ELF-1 (cell line): Measurements from ENCODE around the gene ZDHHC14.

Source experiments
- DNase-seq: peaks from one replicate; pipeline ENCODE4 v3.0.0-alpha.2; 2016; ENCODE audit warnings: low read depth, low spot score

Gene ZDHHC14

DNA sequence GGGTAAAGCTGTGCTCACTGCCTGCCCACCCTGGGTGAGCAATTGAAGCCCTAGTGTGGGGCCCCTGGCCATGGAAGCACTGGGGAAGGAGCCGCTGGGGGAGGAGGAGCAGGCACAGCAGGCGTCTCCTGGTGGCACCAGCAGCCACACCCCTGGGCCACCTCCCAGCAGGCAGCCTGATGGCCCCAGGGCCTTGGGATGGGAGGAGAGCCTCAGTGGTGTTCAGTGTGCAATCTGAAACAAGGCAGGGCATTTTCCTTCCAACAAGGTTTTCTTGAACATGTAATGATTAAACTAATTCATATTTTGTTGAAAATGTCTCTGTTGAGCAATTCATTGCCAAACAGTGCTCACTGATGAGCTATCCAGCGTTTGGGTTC lies 151.0 kb downstream of the ZDHHC14 start:
- no peak for DNase-seq

DNA sequence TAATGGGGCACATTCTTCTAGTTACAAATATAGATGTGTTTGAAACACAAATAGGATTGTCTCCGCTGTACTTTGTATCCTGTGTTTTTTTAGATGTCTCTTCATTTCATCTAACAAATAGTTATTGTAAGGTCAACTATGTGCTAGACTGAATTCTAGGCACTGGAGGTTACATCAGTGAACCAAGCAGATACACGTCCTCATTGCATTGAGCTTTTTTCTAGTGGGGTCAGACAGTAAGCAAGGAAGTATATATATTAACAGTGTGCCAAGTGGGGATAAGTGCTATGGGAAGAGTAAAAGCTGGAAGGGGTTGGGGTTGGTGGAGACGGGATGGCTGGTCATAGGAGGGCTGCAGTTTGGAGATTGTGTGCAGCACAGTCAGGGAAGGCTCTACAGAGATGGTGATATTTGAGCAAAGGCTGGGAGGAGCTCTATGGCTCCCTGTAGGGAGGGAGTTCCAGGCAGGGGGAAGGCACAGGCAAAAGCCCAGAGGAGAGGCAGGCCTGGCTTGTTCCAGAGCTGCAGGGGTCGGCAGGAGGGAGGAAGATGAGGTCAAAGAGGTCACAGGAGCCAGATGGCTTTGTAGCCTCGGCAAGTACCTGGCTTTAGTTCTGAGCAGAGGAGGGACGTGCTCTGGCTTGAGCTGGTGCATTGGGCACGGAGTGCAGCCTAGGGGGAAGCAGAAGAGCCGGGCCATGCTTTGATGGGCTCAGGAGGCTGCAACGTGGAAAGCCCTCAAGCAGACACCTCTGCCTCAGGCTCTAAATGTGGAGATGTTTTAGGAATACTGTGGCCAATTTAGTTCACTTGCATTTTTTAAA lies 152.3 kb downstream of the ZDHHC14 start:
- peak; percentile 94 for DNase-seq

DNA sequence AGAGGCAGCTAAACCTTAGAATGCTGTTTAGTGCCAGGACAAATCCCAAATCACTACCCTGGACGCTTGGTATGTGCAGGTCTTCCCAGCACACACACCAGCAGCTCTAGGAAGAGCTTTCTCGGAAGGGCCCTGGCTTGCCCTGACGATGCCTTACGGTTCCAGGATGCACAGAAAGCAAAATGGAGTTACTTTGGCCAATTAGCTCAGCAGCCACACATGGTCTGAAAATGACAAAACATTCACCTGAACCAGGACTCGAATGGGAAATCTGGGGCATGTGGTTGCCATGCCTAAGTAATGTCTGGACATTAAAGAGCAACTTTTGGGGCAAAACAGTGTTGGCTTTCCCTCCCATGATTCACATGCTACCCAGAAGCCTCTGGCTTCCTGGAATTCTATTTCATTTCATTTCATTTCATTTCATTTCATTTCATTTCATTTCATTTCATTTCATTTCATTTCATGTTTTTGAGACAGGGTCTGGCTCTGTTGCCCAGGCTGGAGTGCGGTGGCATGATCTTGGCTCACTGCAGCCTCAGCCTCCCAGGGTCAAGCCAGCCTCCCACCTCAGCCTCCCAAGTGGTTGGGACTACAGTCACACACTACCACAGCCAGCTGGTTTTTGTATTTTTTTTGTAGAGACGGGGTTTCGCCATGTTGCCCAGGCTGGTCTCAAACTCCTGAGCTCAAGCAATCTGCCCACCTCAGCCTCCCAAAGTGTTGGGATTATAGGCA lies 153.3 kb downstream of the ZDHHC14 start:
- DNase-seq = no peak

DNA sequence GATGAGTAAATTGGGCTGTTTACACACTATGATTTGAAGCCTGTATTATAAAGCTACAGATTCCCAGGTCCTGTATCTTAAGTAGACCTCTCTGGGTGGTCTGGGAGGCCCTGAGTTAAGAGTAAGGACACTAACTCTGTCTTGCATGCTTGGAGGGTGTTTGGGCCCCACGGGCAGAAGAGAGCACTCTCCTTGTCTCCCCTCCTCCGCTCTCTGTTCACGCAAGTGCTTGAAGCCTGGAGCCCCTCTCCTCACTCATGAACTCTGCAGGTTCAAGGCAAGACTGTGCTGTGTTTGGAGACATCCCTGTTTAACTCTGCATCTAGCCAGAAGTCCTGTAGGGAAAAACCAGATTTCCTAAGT lies 154.0 kb downstream of the ZDHHC14 start:
- peak; percentile 49 for DNase-seq

DNA sequence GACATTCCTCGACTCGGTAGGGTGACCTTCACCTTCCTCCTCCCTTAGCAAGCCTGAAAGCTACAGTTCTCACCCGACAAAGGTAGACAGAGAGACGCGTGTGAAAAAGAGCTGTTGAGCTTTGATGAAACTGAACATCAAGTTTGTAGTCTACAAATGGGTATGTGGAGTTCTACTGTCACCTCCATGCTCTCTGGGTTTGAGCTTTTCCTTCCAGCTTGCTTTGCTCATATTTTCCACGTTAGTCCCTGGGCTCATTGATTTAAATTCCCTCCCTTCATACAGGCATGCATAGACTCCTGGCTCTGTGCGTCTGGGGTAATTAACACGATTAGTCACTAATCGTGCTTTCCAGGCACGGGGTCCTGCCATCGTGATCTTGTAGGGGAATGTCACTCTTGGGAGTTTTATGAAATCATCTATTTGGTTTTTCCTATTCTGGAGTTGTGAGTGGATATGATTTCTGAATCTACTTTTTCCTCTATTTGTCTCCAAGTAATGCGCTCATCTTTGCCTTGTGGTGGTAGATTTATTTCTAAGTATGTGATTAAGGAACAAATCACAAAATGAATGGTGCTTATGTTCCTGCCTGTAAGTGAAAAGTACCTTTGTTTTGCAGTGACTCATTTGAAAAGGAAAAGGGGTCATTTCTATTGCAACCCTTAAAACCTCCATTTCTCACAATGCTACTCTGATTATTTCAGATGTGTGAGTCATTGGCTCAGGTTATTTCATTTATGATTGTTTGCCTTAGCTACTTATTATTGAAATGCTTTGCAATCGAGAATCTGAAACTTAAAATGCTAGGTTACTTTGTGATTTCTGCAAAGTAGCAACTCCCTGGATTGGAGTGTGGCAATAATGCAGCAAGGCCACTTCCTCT lies 154.6 kb downstream of the ZDHHC14 start:
- no peak for DNase-seq

DNA sequence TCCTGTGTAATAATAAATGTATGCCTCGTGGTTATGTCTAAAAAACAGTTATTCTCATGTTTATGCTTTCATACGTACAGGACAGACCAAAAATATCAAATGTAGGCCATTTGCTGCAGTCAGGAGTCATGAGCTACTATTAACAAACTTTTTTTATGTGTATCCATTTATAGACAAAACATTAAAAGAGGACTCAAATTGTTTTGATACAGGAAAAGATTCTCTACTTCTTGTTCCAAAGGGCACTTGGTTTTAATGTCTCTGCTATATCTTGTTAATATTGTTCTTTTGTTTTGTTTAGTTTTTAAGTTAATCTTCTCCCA lies 155.2 kb downstream of the ZDHHC14 start:
- no peak for DNase-seq

DNA sequence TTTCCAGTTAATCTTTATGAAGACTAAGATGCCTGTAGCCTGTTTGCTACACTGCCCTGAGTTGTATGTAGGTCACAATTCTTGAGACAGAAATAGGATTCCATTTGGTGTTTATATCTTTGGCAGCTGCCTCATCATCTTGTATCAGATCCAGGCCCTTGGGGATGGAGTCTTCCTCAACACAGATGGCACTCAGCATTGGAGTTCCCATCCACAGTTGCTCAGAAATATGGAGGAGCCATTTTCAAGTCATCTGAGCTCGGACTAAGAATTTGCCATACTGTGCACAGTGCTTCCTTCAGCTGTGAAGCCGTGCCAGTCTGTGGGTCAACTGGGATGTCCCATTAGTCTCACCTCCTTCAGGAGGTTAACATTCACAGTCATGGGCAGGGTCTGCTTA lies 156.6 kb downstream of the ZDHHC14 start:
- DNase-seq = no peak

DNA sequence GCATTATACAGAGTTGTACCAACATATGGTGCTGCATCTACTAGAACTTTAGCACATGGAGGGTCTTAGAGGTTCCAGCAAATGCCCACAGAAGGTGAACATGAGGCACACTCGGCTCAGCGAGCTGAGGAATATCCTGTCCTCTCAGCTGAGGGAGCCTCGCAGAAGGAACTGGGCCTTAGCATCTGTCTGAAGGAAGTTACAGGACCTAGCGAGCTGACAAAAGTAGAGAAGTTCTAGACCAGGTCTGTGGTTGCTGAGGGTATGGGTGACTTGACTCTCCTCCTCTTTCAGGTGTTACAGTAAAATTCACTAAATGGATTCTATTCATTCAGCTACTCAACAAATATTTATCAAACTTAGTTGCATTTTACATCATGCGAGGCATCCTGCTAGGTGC lies 157.2 kb downstream of the ZDHHC14 start:
- DNase-seq = no peak

DNA sequence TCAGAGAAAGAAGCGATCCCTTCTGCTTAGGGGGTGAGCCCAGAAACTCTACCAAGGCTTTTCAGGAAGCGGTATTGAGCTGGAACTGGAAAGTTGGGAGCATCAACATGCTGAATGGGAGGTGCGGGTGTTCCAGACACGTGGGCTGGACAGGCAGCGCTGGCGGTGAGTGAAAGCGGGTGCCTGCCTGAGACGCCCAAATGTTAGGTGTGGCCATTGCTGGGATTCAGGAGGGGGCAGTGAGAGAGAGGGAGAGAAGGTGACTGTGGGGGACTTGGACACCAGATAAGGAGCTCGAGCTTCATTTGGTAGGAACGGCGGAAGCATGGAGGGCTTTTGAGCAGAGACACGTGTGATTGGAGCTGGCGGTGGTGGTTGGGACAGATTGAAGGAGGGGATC lies 157.7 kb downstream of the ZDHHC14 start:
- DNase-seq = no peak

DNA sequence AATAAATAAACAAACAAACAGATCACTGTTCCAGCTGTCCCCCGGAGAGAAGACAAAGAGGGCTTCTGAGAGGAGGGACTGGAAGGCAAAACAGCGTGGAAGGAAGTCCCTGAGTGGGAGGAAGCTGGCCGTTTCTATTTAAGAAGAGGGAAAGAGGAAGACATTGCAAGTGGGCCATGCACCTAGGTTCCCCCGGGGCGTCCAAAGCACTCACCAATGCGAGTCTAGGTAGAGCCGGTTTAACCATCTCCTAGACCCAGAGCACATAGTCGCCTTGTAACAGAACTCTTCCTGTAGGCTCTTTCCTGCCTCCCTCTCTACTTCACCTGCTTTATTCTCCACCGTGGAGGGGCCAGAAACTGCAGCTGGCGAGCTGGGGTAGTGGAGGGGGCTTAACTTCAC lies 158.4 kb downstream of the ZDHHC14 start:
- no peak for DNase-seq

DNA sequence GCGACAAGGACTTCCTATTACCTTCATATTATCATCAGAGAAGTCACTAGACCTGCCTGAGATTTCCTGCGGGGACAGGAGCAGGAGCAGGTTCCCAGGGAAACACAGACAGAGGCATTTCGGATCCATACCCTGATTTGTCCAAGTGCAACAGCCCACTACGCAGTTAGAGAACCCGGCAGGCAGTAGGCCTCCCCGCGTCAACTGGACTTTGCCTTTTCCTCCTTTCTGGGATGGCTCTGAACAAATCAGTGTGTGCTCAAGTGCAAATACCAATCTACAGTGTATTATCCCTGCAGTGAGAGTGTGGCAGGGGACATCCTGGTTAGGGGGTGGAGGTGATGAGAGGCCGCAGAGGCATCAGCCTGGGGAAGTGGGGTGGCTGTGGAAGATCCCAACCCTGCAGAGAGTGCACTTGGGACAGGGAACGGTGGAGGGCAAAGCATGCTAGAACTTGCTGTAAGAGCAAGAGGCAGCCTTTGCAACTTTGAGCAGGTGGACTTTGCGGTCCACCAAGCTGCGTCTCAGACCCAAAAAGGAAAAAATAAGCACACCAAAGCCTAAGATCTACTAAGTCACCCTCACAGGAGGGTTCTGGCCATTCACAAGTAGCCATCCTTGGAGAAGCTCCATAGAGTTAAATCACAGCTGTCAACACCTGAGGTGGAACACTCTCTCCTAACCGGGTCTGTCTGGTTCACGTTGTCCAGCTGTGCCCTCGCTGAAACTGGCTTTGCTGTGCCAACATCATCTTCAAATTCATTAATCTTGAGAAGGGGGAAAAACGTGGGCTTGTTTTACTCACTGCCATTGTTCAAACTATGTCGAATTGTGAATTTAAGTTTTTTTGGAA lies 159.1 kb downstream of the ZDHHC14 start:
- no peak for DNase-seq

DNA sequence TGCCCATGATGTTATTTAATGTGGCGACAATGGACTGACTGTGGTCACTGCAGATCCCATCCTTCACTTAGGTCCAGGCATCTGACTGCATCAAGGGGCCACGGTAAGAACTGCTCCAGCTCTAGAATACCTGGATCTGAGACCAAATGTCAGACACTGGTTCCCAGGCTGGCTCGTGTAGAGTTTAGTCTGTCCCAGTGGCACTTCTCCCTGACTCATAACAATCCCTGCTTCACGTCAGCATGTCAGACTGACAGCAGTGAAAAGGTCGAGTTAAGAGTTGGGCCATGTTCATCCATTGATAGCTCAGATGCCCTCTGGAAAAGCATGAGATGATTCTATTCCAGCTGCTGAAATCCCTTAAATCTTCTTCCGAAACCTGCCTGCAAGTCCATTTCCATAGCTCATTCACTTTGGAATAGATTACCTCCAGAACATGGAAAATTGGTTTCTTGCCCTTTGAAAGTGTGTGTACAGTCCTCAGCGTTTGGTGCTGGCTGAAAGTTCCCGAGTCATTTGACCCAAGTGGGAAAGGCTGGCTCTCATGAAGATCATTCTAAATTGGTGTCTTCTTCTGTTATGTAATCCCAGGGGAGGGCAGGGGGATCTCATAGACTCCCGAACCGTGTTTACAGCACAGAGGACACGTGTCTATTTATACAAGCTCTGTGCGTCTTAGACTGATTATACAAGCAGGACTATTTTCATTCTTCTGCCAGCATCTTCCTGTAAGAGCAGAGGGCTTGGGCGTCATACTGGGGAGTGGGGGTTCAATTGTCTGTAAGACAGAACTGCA lies 160.8 kb downstream of the ZDHHC14 start:
- DNase-seq = no peak

DNA sequence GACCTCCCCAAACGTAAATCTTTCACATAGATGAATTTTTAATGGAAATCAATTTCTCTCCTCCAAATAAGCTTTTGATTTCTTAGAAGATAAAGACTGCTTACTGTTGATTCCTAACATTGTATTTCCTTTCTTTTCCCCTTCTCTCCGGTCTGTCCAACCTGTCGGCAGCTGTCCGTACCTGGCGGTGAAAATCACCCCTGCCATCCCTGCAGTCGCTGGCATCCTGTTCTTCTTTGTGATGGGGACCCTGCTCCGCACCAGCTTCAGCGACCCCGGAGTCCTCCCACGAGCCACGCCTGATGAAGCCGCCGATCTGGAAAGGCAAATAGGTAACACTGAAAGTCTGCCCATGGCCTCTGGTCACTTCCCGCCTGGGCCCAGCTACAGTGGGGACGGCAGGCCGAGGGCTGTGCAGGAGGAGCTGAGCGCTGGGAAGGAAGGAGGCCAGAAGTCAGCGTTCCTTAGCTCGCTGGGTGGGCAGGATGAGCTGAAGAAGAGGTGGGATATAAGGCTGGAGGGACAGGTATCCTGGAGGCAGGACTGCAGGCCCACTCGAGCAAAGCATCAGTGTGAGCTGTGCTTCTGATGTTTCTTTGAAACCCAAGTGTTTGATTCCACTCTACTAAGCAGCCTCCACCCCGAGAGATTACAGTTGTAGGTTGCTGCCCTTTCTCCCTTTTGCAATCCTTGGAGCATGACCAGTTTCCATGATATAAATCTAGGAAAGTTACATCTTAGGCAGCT lies 161.6 kb downstream of the ZDHHC14 start:
- DNase-seq = no peak

DNA sequence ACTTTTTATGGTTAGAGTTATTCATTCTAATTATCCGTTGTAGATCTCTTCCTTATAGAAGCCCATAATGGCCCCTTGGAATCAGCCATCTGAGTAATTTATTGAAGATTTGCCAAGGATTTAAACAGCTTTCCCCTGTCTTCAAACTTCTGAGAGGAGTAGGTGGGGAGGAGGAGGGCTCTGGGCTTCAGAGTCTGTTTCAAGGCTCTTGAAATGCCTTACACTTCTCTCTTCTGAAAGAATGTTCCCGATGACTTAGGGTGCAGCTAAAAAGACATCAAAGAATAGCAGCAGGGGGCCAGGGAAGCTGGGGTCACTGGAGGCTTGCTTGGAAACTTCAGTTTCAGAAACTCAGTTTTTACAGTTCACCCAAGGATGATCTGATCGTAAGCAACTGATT lies 165.3 kb downstream of the ZDHHC14 start:
- no peak for DNase-seq

DNA sequence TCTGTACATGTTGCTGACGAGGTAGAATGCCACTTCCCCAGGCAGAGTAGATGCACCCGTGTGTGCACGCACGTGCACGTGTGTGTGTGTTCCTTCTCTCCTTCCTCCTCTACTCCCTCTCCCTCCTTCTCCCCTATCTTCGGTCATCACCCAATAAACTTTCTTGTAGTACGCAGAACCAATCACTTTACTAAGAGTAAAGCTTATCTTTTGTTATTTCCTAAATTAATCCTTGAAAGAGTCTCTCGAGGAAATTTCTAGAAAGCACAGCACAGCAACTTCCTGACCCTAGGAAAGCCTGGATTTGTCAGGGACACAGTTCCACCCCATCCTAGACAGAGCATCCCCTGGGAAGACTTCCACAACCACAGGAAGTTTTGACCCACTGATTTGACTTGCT lies 166.1 kb downstream of the ZDHHC14 start:
- no peak for DNase-seq

DNA sequence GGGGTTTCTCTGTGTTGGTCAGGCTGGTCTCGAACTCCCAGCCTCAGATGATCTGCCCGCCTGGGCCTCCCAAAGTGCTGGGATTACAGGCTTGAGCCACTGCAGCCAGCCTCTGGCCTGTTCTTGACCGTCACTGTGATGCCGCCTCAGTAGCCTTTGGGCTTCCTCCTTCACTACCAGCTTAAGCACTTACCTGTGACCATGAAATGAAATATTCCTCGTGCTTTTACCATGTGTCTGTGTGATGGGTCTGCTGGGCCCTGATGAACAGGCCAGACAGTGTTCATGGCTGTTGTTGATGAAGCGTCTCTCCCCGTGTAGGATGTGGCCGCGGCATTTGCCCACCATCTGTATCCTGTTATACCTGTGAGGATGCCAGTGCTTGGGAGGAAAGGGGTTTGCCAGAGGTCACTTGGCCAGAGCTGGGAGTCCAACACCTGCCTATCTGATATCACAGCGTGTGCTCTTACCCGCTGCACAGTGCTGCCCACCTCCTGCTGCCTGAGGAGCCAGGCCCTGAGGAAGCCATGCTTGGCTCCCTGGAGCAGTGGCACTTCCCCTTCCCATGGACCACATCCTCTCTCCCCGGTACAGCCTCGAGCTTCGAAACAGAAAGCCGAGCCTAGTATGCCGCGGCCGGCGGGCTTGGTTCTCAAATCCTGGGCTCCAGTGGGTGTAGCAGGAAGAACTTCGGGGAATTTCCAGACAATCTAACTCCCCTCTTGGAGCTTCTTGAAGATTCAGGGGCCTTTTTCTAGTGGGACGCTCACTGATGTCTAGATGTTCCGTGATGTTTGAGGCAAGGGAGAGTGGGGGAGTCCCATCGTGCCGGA lies 167.9 kb downstream of the ZDHHC14 start:
- DNase-seq = no peak

DNA sequence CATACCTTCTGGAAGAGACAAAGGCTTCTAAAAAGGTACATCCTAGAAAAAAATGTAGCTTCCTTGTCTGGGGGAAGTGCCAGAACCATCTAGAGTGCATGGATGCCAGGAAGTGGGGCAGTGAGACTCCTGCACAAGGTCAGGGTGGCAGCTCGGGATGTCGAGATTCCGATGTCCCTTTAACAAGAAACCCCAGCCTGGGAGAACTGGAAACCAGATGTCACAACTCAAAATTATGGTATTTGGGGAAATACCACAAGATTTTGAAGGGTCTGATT lies 168.4 kb downstream of the ZDHHC14 start:
- no peak for DNase-seq

DNA sequence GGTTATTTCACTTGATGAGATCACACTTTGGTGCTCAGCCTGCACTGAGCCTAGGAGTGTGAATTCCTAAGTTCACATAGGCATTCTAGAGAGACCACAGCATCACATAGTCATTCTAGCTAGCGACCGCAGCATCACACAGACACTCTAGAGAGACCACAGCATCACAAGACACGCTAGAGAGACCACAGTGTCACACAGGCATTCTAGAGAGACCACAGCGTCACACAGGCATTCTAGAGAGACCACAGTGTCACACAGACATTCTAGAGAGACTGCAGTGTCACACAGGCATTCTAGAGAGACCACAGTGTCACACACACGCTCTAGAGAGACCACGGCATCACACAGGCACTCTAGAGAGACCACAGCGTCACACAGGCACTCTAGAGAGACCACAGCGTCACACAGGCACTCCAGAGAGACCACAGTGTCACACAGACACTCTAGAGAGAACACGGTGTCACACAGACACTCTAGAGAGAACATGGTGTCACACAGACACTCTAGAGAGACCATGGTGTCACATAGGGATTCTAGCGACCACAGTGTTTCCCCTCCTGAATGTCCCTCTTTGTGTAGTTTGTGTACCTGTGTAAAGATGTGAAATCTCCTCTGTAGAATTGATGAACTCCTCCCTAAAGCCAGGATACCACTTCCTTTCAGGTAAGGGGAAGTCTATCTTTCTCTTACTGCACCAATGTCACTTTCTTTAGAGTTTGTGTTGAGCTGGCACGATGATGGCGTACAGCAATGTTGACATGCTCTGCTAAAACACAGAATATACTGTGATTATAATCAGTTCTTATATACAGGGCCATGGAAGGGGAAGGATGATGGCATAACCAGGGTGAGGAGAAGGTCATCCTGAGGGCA lies 169.4 kb downstream of the ZDHHC14 start:
- no peak for DNase-seq
